HG03342 (cell line): ENCODE data around the gene MYOM3.
"Not testable (repeated sequence)": the region's sequence is repeated elsewhere in the genome, so short reads cannot be mapped to it uniquely, and the experiment has no call there.

ENCODE experiments used
- ATAC-seq: cut with Tn5 transposase; IDR thresholded peaks from one replicate; pipeline ENCODE4 v1.9.1; 2021; ENCODE audit warnings: mild to moderate bottlenecking, moderate library complexity; ENCODE audit not compliant: unreplicated experiment

The MYOM3 gene

GRCh38 chr1:24047110-24047477 is 64.8 kb downstream of the MYOM3 start:
- no peak for ATAC-seq

DNA sequence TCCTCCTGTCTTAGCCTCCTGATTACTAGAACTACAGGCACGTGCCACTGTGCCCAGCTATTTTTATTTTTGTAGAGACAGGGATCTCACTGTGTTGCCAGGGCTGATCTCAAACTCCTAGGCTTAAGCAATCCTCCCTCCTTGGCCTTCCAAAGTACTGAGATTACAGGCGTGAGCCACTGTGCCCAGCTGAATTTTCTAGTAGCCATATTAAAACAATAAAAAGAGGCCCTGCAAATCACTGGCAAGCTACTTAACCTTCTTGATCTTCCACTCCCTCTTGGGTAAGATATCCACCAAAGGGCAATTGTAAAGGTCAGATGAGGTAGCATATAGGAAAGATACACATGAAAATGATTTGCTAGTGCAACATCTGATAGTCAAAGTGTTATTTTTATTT is 66.2 kb downstream of the MYOM3 start:
- no peak for ATAC-seq

- ATAC-seq: not testable (repeated sequence)
These were observed 67.3 kb downstream of the MYOM3 start for GRCh38 chr1:24044672-24045071.

DNA sequence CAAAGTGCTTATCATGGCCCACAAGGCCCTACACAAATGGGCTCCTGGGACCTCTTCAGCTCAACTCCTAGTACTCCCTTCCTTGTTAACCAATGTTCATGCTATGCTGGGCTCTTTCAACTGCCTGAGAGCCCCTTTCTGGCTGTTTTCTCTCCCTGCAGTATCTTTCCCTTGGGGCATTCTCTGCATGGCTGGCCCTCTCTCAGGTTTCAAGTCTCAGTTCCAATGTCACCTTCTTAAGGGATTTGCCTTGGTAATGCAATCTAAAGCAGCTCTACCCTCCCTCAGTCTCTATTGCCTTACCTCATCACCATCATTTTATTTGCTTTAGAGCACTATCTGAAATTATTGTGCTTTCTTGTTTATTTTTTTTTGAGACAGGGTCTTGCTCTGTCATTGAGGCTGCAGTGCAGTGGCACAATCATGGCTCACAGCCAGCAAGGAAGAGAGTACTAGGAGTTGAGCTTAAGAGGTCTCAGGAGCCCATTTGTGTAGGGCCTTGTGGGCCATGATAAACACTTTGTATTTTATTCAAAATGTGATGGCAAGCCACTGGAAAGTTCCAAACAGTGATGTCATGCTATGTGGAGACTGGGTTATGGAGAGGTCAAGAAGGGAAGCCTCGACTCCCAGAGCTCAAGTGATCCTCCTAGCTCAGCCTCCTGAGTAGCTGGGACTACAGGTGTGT is 68.4 kb downstream of the MYOM3 start:
- no peak for ATAC-seq

- ATAC-seq: no peak
These were observed 69.6 kb downstream of the MYOM3 start for GRCh38 chr1:24042315-24042714.

GRCh38 chr1:24036088-24036487 is 75.8 kb downstream of the MYOM3 start:
- no peak for ATAC-seq

DNA sequence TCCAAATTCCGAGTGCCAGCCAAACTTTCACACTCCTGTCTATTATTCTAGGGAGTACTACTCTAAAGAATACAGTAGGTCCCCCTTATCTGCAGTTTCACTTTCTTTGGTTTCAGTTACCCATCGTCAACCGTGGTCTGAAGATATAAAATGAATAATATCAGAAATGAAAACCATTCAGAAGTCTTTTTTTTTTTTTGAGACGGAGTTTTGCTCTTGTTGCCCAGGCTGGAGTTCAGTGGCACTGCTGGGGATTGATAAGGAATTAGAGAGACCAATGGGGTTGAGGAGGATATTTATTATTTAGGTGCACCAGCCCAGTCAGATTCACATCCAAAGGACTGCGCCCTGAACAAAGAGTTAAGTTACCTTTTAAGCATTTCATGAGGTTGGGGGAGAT is 79.0 kb downstream of the MYOM3 start:
- no peak for ATAC-seq

DNA sequence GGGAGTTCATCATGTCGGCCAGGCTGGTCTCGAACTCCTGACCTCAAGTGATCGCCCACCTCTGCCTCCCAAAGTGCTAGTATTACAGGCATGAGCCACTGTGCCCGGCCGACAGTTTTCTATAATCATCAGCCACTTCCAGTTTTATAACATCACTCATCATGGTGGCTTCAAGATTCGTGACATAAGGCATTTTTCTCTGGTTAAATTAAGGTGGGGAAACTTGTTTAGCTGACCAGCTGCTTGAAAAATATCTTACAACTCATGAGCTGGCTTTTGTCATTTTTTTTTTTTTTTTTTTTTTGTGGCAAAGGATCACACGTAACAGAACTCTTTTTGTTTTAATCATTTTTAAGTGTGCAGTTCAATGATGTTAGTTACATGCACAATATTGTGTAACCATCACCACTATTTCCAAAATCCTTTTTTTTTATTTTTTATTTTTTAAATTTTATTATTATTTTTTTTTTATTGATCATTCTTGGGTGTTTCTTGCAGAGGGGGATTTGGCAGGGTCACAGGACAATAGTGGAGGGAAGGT is 80.9 kb downstream of the MYOM3 start:
- not testable (repeated sequence) for ATAC-seq

DNA sequence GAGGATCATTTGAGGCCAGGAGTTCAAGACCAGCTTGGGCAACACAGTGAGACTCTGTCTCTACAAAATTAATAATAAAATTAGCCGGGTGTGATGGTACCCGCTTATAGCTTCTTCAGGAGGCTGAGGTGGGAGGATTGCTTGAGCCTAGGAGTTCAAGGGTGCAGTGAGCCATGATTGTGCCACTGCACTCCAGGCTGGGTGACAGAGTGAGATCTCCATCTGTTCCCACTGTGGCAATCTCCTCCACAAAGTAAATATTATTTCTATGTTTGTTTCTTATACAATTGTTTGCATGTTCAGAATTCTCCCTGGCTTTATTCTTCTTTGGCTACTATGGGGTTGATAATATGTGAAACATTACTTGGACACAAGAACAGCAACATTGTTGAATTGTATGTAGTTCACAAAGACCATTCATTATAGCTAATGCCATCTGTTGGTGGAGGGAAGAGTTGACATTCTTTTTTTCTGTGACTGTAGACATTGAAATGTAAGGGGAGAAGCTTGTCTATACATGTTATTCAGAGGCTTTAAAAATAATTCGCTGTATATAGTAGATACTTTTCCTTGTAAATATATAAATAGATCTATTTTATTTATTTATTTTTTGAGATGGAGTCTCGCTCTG is 84.0 kb downstream of the MYOM3 start:
- no peak for ATAC-seq

- no peak for ATAC-seq
These were observed 89.2 kb downstream of the MYOM3 start for GRCh38 chr1:24022581-24023361.

DNA sequence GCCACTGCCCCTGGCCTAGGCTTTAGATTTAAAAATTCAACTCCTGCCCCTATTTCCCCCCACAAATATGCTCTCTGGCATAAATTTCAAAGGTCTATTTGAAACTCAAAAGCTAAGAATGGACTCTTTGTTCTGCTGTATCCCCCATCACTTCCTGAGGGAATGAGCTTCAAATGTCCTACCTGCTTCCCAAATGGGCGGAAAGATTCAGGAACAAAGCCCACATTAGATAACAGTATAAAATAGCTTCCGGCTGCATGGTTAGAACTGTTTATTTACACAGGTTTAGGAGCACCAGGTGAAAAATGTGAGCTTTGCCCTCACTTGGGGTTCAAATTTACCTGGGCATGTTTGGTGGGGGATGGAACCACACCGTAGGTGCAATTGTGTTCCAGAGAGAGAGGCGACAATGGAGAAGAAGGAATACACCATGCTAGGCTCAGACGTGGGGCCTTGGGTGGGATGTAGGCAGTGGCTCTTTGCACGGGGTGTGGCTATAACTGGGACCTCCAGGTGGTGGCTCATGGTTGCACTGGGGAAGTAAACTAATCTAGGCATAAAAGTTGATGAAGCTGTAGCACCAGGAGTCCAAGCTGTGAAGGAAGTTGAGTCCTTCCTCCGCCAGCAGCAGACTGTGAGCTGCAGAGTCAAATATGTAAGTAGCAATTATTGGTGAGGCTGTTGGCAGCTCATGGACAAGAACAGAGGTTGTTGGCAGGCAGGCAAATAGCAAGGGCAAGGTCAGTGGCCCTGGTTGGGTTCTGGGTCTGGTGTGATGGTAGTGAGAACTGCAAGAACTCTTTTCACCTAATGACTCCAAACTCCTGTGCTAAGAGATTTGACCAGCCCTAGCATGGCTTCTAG is 90.3 kb downstream of the MYOM3 start:
- ATAC-seq: no peak

- ATAC-seq: no peak
These were observed 91.5 kb downstream of the MYOM3 start for GRCh38 chr1:24020470-24020869.

- ATAC-seq: no peak
These were observed 91.9 kb downstream of the MYOM3 start for GRCh38 chr1:24020025-24020424.

- no peak for ATAC-seq
These were observed 93.0 kb downstream of the MYOM3 start for GRCh38 chr1:24018611-24019580.

GRCh38 chr1:24015221-24016210 is 96.4 kb downstream of the MYOM3 start:
- no peak for ATAC-seq

- not testable (repeated sequence) for ATAC-seq
These were observed 99.1 kb downstream of the MYOM3 start for GRCh38 chr1:24012878-24013277.

DNA sequence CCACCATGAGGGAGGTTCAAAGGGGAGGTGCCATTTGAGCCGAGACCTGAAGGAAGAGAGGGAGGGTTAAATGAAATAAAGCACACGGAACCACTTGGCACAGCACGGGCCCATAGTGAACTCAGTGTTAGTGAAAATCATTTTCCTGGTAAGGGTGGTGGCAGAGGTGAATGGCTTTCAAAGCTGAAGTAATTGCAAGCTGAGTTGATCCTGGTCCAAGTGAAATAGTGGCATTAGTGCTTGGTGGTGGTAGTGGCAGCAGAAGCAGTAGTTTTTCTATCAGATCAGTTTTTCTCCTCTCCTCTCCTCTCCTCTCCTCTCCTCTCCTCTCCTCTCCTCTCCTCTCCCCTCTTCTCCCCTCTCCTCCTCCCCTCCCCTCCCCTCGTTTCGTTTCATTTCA is 101.3 kb downstream of the MYOM3 start:
- ATAC-seq: no peak

- no peak for ATAC-seq
These were observed 102.5 kb downstream of the MYOM3 start for GRCh38 chr1:24009406-24009805.
